WTC11 (cell line): Measurements from ENCODE around the gene SNAPC4. TPM values are rescaled to one million over a fixed set of nuclear protein-coding genes. Genes with fewer than 3 reads are reported as not detected.

Experiments used
- ATAC-seq: fragments of 200-7000 bp; cut with Tn5 transposase; 2 replicates; pipeline ENCODE4 v1.10.0; 2021; ENCODE audit warnings: mild to moderate bottlenecking, moderate library complexity
- CTCF ChIA-PET: fragments of 300-600 bp; sonication (Branson Sonifier 250); formaldehyde crosslinking; loops from one replicate; lab custom pipeline; 2021; ENCODE audit warnings: antibody characterized with exemption; lab: Charles Lee
- POLR2A ChIA-PET: fragments of 350-600 bp; sonication (Branson Sonifier 250); formaldehyde crosslinking; loops from one replicate; lab custom pipeline; 2021; ENCODE audit warnings: antibody characterized with exemption; lab: Charles Lee
- DNase-seq: peaks from one replicate; pipeline ENCODE4 v3.0.0; 2021; ENCODE audit warnings: low spot score
- H3K27ac Mint-ChIP-seq: 2 replicates; pipeline ENCODE4 v1.8.0; 2021; ENCODE audit warnings: mixed read lengths
- H3K27me3 Mint-ChIP-seq: 2 replicates; pipeline ENCODE4 v1.8.0; 2021; ENCODE audit warnings: low read depth, mild to moderate bottlenecking, moderate library complexity, mixed read lengths
- H3K36me3 Mint-ChIP-seq: 2 replicates; pipeline ENCODE4 v1.8.0; 2021; ENCODE audit warnings: mixed read lengths
- H3K4me1 Mint-ChIP-seq: 2 replicates; pipeline ENCODE4 v1.8.0; 2022; ENCODE audit warnings: mixed read lengths
- H3K4me3 Mint-ChIP-seq: 2 replicates; pipeline ENCODE4 v1.8.0; 2021; ENCODE audit warnings: mild to moderate bottlenecking, moderate library complexity, mixed read lengths
- H3K9me3 Mint-ChIP-seq: 2 replicates; pipeline ENCODE4 v1.8.0; 2021; ENCODE audit warnings: mixed read lengths
- FOXJ3 ChIP-seq: sonication (generic); formaldehyde crosslinking; IDR thresholded peaks from 2 replicates; pipeline ENCODE4 v1.9.0; 2021; ENCODE audit warnings: missing genetic modification reagents, mild to moderate bottlenecking, borderline replicate concordance
- FOXK1 ChIP-seq: sonication (generic); formaldehyde crosslinking; IDR thresholded peaks from 2 replicates; pipeline ENCODE4 v1.8.0; 2022; ENCODE audit warnings: mild to moderate bottlenecking, moderate library complexity, missing genetic modification reagents
- IRF1 ChIP-seq: sonication (generic); formaldehyde crosslinking; IDR thresholded peaks from 2 replicates; pipeline ENCODE4 v1.8.0; 2023; ENCODE audit warnings: missing genetic modification reagents
- JUN ChIP-seq: sonication (generic); formaldehyde crosslinking; IDR thresholded peaks from 2 replicates; pipeline ENCODE4 v1.8.0; 2023; ENCODE audit warnings: mild to moderate bottlenecking, missing genetic modification reagents
- NFE2L1 ChIP-seq: sonication (generic); formaldehyde crosslinking; IDR thresholded peaks from 2 replicates; pipeline ENCODE4 v1.8.1; 2023; ENCODE audit warnings: missing genetic modification reagents
- NFYB ChIP-seq: sonication (generic); formaldehyde crosslinking; conservative IDR thresholded peaks from 2 replicates; pipeline ENCODE4 v1.8.0; 2022; ENCODE audit warnings: low read depth, missing genetic modification reagents
- PRRX2 ChIP-seq: fragments of 250-450 bp; sonication (Bioruptor Pico); IDR thresholded peaks from 2 replicates; pipeline ENCODE4 v1.8.0; 2021; ENCODE audit warnings: mild to moderate bottlenecking
- RELA ChIP-seq: sonication (generic); formaldehyde crosslinking; IDR thresholded peaks from 2 replicates; pipeline ENCODE4 v1.8.1; 2022; ENCODE audit warnings: missing genetic modification reagents, mild to moderate bottlenecking, borderline replicate concordance
- SP1 ChIP-seq: sonication (generic); formaldehyde crosslinking; conservative IDR thresholded peaks from 2 replicates; pipeline ENCODE4 v1.8.1; 2022; ENCODE audit warnings: missing genetic modification reagents
- TEAD1 ChIP-seq: sonication (generic); formaldehyde crosslinking; IDR thresholded peaks from 2 replicates; pipeline ENCODE4 v1.8.0; 2022; ENCODE audit warnings: mild to moderate bottlenecking, missing genetic modification reagents
- ZNF138 ChIP-seq: sonication (generic); formaldehyde crosslinking; conservative IDR thresholded peaks from 2 replicates; pipeline ENCODE4 v1.8.1; 2022; ENCODE audit warnings: mild to moderate bottlenecking, moderate library complexity, missing genetic modification reagents
- ZNF263 ChIP-seq: sonication (generic); formaldehyde crosslinking; IDR thresholded peaks from 2 replicates; pipeline ENCODE4 v1.8.1; 2022; ENCODE audit warnings: low read depth, mild to moderate bottlenecking, moderate library complexity, missing genetic modification reagents
- ZNF317 ChIP-seq: sonication (generic); formaldehyde crosslinking; IDR thresholded peaks from 2 replicates; pipeline ENCODE4 v1.8.1; 2023; ENCODE audit warnings: low read depth, mild to moderate bottlenecking, moderate library complexity, missing genetic modification reagents, borderline replicate concordance
- ZSCAN18 ChIP-seq: fragments of 250-450 bp; sonication (Bioruptor Pico); IDR thresholded peaks from 2 replicates; pipeline ENCODE4 v2.1.2; 2022; ENCODE audit warnings: mild to moderate bottlenecking, moderate library complexity
- total RNA-seq: library from RNA; stranded (reverse); gene quantifications from 3 replicates; pipeline ENCODE4 v1.2.3, GENCODE V29; 2021
- TF ChIP-seq, protein P1 (sequence below): sonication (generic); formaldehyde crosslinking; IDR thresholded peaks from 2 replicates; pipeline ENCODE4 v1.8.1; 2022; ENCODE audit warnings: missing genetic modification reagents, borderline replicate concordance
- TF ChIP-seq, protein P2 (sequence below): sonication (generic); formaldehyde crosslinking; IDR thresholded peaks from 2 replicates; pipeline ENCODE4 v1.8.1; 2023; ENCODE audit warnings: mild to moderate bottlenecking, missing genetic modification reagents, borderline replicate concordance
- TF ChIP-seq, protein P3 (sequence below): sonication (generic); formaldehyde crosslinking; IDR thresholded peaks from 2 replicates; pipeline ENCODE4 v1.8.1; 2023; ENCODE audit warnings: mild to moderate bottlenecking, missing genetic modification reagents, moderate library complexity
- TF ChIP-seq, protein P4 (sequence below): fragments of 250-450 bp; sonication (Bioruptor Pico); conservative IDR thresholded peaks from 2 replicates; pipeline ENCODE4 v1.9.0; 2021; ENCODE audit warnings: mild to moderate bottlenecking

The SNAPC4 gene
- total RNA-seq, 1 experiment from 2014 or later = 22.8 TPM

GRCh38 chr9:136433043-136433715, 33.2 kb upstream of the SNAPC4 start:
- no peak for ATAC-seq
- H3K4me3 Mint-ChIP-seq = no peak overlapping the region
- no peaks in the 10 kb centered on the region for H3K27me3 Mint-ChIP-seq
- no peak for TF ChIP-seq FOXJ3 (CRISPR knock-in tag)
- no peak for TF ChIP-seq NFE2L1 (CRISPR knock-in tag)
- no peak for TF ChIP-seq JUN (CRISPR knock-in tag)
- TF ChIP-seq ZNF317 = no peak
- TF ChIP-seq ZSCAN18 (CRISPR knock-in tag) = no peak
- no peak for TF ChIP-seq ZNF263 (CRISPR knock-in tag)
- TF ChIP-seq NFYB (CRISPR knock-in tag) = no peak
- H3K9me3 Mint-ChIP-seq = no peaks in the 10 kb centered on the region
- ChIA-PET POLR2A (no interaction called here), CTCF (no interaction called here)
- H3K4me1 Mint-ChIP-seq = peaks cover 15% of the 10 kb centered on the region
- no peak for DNase-seq
- H3K36me3 Mint-ChIP-seq = peaks cover 2% of the 10 kb centered on the region; the same call in 1 of the 2 replicates
- H3K27ac Mint-ChIP-seq = no peak overlapping the region

DNA sequence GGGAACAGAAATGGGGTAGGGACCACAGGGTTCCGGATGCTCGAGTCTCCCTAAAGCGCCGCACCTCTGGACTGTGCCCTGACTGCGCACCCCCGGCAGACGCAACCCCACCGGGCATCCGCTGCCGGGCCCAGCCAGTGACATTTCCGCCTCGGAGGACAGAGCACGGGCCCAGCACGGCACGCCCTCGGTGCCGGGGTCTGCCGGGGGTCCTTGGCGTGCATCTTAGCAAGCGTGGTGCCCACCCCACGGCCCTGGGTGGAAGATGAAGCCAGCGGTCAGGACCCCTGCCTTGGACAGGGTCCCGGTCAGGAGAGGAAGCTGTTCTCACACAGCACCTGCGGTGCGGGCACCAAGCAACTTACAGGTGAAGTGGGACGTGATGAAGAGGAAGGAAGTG, 32.6 kb upstream of the SNAPC4 start:
- no peak overlapping the region for H3K27ac Mint-ChIP-seq
- DNase-seq = no peak

More for the DNA sequence above, 32.6 kb upstream of the SNAPC4 start:
- H3K36me3 Mint-ChIP-seq = peaks cover 2% of the 10 kb centered on the region; the same call in 1 of the 2 replicates
- no peaks in the 10 kb centered on the region for H3K27me3 Mint-ChIP-seq
- peaks cover 10% of the 10 kb centered on the region for H3K4me1 Mint-ChIP-seq
- no peak for ATAC-seq
- POLR2A ChIA-PET = no interaction called here
- CTCF ChIA-PET = no interaction called here
- no peak overlapping the region for H3K4me3 Mint-ChIP-seq
- no peaks in the 10 kb centered on the region for H3K9me3 Mint-ChIP-seq
- TF ChIP-seq, protein P1, sequence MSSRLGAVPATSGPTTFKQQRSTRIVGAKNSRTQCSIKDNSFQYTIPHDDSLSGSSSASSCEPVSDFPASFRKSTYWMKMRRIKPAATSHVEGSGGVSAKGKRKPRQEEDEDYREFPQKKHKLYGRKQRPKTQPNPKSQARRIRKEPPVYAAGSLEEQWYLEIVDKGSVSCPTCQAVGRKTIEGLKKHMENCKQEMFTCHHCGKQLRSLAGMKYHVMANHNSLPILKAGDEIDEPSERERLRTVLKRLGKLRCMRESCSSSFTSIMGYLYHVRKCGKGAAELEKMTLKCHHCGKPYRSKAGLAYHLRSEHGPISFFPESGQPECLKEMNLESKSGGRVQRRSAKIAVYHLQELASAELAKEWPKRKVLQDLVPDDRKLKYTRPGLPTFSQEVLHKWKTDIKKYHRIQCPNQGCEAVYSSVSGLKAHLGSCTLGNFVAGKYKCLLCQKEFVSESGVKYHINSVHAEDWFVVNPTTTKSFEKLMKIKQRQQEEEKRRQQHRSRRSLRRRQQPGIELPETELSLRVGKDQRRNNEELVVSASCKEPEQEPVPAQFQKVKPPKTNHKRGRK (CRISPR knock-in tag) = no peak
- TF ChIP-seq TEAD1 (CRISPR knock-in tag) (no peak), RELA (no peak), ZNF138 (CRISPR knock-in tag) (no peak), PRRX2 (CRISPR knock-in tag) (no peak), IRF1 (no peak), FOXK1 (CRISPR knock-in tag) (no peak), SP1 (no peak)
- TF ChIP-seq, protein P2, sequence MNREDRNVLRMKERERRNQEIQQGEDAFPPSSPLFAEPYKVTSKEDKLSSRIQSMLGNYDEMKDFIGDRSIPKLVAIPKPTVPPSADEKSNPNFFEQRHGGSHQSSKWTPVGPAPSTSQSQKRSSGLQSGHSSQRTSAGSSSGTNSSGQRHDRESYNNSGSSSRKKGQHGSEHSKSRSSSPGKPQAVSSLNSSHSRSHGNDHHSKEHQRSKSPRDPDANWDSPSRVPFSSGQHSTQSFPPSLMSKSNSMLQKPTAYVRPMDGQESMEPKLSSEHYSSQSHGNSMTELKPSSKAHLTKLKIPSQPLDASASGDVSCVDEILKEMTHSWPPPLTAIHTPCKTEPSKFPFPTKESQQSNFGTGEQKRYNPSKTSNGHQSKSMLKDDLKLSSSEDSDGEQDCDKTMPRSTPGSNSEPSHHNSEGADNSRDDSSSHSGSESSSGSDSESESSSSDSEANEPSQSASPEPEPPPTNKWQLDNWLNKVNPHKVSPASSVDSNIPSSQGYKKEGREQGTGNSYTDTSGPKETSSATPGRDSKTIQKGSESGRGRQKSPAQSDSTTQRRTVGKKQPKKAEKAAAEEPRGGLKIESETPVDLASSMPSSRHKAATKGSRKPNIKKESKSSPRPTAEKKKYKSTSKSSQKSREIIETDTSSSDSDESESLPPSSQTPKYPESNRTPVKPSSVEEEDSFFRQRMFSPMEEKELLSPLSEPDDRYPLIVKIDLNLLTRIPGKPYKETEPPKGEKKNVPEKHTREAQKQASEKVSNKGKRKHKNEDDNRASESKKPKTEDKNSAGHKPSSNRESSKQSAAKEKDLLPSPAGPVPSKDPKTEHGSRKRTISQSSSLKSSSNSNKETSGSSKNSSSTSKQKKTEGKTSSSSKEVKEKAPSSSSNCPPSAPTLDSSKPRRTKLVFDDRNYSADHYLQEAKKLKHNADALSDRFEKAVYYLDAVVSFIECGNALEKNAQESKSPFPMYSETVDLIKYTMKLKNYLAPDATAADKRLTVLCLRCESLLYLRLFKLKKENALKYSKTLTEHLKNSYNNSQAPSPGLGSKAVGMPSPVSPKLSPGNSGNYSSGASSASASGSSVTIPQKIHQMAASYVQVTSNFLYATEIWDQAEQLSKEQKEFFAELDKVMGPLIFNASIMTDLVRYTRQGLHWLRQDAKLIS (CRISPR knock-in tag) = no peak
- TF ChIP-seq, protein P3, sequence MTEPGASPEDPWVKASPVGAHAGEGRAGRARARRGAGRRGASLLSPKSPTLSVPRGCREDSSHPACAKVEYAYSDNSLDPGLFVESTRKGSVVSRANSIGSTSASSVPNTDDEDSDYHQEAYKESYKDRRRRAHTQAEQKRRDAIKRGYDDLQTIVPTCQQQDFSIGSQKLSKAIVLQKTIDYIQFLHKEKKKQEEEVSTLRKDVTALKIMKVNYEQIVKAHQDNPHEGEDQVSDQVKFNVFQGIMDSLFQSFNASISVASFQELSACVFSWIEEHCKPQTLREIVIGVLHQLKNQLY (CRISPR knock-in tag) = no peak
- TF ChIP-seq, protein P4, sequence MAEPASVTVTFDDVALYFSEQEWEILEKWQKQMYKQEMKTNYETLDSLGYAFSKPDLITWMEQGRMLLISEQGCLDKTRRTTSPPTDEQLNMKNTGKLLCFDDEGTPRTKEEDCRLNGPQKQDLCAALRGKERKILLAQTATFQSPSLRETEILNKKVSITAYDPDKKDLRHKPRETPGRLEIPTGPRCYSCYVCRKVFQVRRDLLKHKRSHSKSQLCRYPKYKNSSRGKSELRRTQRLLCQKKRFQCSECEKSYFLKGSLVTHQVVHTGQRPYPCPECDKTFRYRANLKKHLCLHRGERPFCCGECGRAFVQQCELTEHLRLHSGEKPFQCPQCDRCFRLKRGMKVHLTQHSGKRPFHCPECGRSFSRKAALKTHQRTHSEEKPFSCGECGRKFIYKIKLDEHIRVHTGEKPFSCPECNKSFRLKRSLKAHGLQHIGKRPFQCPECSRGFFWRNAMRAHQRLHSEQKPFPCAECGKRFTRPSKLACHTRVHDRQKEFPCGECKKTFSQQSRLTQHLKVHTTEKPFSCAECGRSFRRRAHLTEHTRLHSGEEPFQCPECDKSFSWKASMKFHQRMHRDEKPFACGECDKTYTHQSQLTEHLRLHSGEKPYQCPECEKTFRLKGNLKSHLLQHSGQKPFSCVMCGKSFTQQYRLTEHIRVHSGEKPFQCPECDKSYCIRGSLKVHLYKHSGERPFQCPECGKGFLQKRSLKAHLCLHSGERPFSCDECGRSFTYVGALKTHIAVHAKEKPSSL (CRISPR knock-in tag) = no peak
